DND-41 (cell line): ENCODE measurements around the gene GOLGA8J.
"Not testable (repeated sequence)": the region's sequence is repeated elsewhere in the genome, so short reads cannot be mapped to it uniquely, and the experiment has no call there.

ENCODE experiments used
- CTCF ChIP-seq: IDR thresholded peaks from 2 replicates; pipeline ENCODE4 v1.5.1; 2012; ENCODE audit warnings: borderline replicate concordance, low read length, moderate library complexity, mild to moderate bottlenecking; ENCODE audit not compliant: poor library complexity, severe bottlenecking; ENCODE audit errors: extremely low read depth
- EZH2 ChIP-seq: IDR thresholded peaks from 3 replicates; pipeline ENCODE4 v1.6.1; 2012; ENCODE audit warnings: borderline replicate concordance, low read depth, mild to moderate bottlenecking, moderate library complexity, low read length, inconsistent platforms; ENCODE audit not compliant: severe bottlenecking

GRCh38 chr15:30130066-30130465 lies 47.3 kb downstream of the GOLGA8J start:
- not testable (repeated sequence) for TF ChIP-seq CTCF, EZH2
